Endothelial cell of umbilical vein (primary cell): ENCODE measurements around the gene AK9. TPM values are rescaled to one million over a fixed set of nuclear protein-coding genes. Genes with fewer than 3 reads are reported as not detected.

ENCODE experiments used
- BruUV-seq: library from RNA; stranded (reverse); fragments of 400-500 nt; replicated peaks from 2 replicates; lab custom pipeline; 2021; lab: Mats Ljungman, UMichigan
- CTCF ChIA-PET: fragments of 300-600, 350-600 bp; sonication (Branson Sonifier 250); formaldehyde crosslinking; loops from one replicate; lab custom pipeline; 2021; ENCODE audit warnings: antibody characterized with exemption, inconsistent platforms; lab: Charles Lee
- POLR2A ChIA-PET: fragments of 300-600, 350-600 bp; sonication (Branson Sonifier 250); formaldehyde crosslinking; loops from one replicate; lab custom pipeline; 2021; ENCODE audit warnings: antibody characterized with exemption, inconsistent platforms; lab: Charles Lee
- DNase-seq: peaks from one replicate; pipeline ENCODE4 v3.0.0-alpha.2; 2011; ENCODE audit warnings: low read depth, low spot score
- FAIRE-seq: peaks from 2 replicates; lab custom pipeline; 2011; peaks lifted over from hg19 to GRCh38; lab: Jason Lieb, UNC
- H2AFZ ChIP-seq: 2 replicates; pipeline ENCODE4 v1.6.0; 2012; ENCODE audit warnings: low read depth, low read length, control low read depth, inconsistent platforms
- H3K27ac ChIP-seq: 2 replicates; pipeline ENCODE4 v1.5.1; 2011; ENCODE audit warnings: low read depth, mild to moderate bottlenecking, control low read depth, low read length, moderate library complexity; ENCODE audit not compliant: insufficient read depth
- H3K27me3 ChIP-seq, 2 experiments: 2 replicates each; pipeline versions ENCODE4 v1.6.0 to v1.6.1; 2011; ENCODE audit warnings: low read length in 2 of 2, mixed read lengths in 1 of 2; ENCODE audit not compliant: control insufficient read depth in 2 of 2, insufficient read depth in 2 of 2
- H3K36me3 ChIP-seq, 2 experiments: 2 replicates in 1 of 2; 3 replicates in 1 of 2; pipeline ENCODE4 v1.5.1; 2011; ENCODE audit warnings: low read length in 2 of 2, mild to moderate bottlenecking in 1 of 2, moderate library complexity in 1 of 2; ENCODE audit not compliant: control insufficient read depth in 2 of 2, insufficient read depth in 2 of 2; ENCODE audit errors: extremely low read depth in 1 of 2
- H3K4me1 ChIP-seq: 3 replicates; pipeline ENCODE4 v1.5.1; 2011; ENCODE audit warnings: mild to moderate bottlenecking, low read length; ENCODE audit not compliant: control insufficient read depth, insufficient read depth; ENCODE audit errors: extremely low read depth
- H3K4me2 ChIP-seq: 2 replicates; pipeline ENCODE4 v1.6.1; 2011; ENCODE audit warnings: low read length, control low read depth, mixed read lengths; ENCODE audit not compliant: insufficient read depth
- H3K4me3 ChIP-seq, 3 experiments: fragments of 200-600 bp in 1 of 3; sonication (generic), shearing (Covaris generic) in 1 of 3; replicated peaks in 1 of 3; 2 replicates each; pipeline ENCODE4 v1.5.1; 2011 to 2016; ENCODE audit warnings: control low read depth in 3 of 3, low read length in 3 of 3, mild to moderate bottlenecking in 2 of 3, inconsistent platforms in 1 of 3, low read depth in 1 of 3, moderate library complexity in 1 of 3; ENCODE audit not compliant: insufficient read depth in 1 of 3
- H3K79me2 ChIP-seq: 2 replicates; pipeline ENCODE4 v1.6.0; 2012; ENCODE audit warnings: low read length, inconsistent platforms; ENCODE audit not compliant: control insufficient read depth, insufficient read depth
- H3K9ac ChIP-seq: replicated peaks from 2 replicates; pipeline ENCODE3; 2011; ENCODE audit warnings: low read length, control low read depth; ENCODE audit not compliant: insufficient read depth; ENCODE audit errors: extremely low read depth
- H3K9me1 ChIP-seq: replicated peaks from 3 replicates; pipeline ENCODE4 v1.6.0; 2011; ENCODE audit warnings: mild to moderate bottlenecking, low read length; ENCODE audit not compliant: control insufficient read depth, insufficient read depth; ENCODE audit errors: extremely low read depth
- H3K9me3 ChIP-seq: replicated peaks from 2 replicates; pipeline ENCODE4 v1.5.1; 2012; ENCODE audit warnings: low read length, inconsistent platforms; ENCODE audit not compliant: control insufficient read depth, insufficient read depth
- H4K20me1 ChIP-seq: replicated peaks from 2 replicates; pipeline ENCODE3; 2011; ENCODE audit warnings: mild to moderate bottlenecking, low read length; ENCODE audit not compliant: control insufficient read depth, insufficient read depth; ENCODE audit errors: extremely low read depth
- EZH2 ChIP-seq: IDR thresholded peaks from 2 replicates; pipeline ENCODE4 v1.6.1; 2012; ENCODE audit warnings: borderline replicate concordance, low read depth, mild to moderate bottlenecking, moderate library complexity, low read length, inconsistent platforms; ENCODE audit not compliant: severe bottlenecking
- FOS ChIP-seq: IDR thresholded peaks from 2 replicates; pipeline ENCODE4 v1.6.1; 2011; ENCODE audit warnings: mild to moderate bottlenecking, low read length, moderate library complexity, borderline replicate concordance; ENCODE audit not compliant: insufficient read depth
- GATA2 ChIP-seq: IDR thresholded peaks from 2 replicates; pipeline ENCODE4 v1.7.0; 2011; ENCODE audit warnings: low read depth, mild to moderate bottlenecking, moderate library complexity, mixed read lengths, low read length; ENCODE audit not compliant: insufficient read length, insufficient read depth
- JUN ChIP-seq: IDR thresholded peaks from 2 replicates; pipeline ENCODE4 v1.6.1; 2011; ENCODE audit warnings: borderline replicate concordance, low read depth; ENCODE audit not compliant: insufficient read length, insufficient read depth
- MAX ChIP-seq: IDR thresholded peaks from 2 replicates; pipeline ENCODE4 v1.6.1; 2011; ENCODE audit not compliant: insufficient read depth, insufficient read length
- MYC ChIP-seq: IDR thresholded peaks from one replicate; pipeline ENCODE4 v1.6.1; 2011; ENCODE audit warnings: mild to moderate bottlenecking, low read depth, low read length
- POLR2A ChIP-seq: IDR thresholded peaks from 2 replicates; pipeline ENCODE4 v1.6.1; 2012; ENCODE audit warnings: low read depth, mild to moderate bottlenecking, control low read depth, low read length
- POLR2AphosphoS5 ChIP-seq: IDR thresholded peaks from 2 replicates; pipeline ENCODE4 v1.6.1; 2012; ENCODE audit warnings: low read depth, mild to moderate bottlenecking, control low read depth, low read length, moderate library complexity; ENCODE audit not compliant: insufficient read depth
- dilution Hi-C: fragments of 300-500 bp; cut with MboI; formaldehyde crosslinking; loops from one replicate; pipeline ENCODE4 v1.15.0; 2019; ENCODE audit warnings: low sequenced_read_pairs; ENCODE audit not compliant: extremely low pct_ligation_motif_present
- intact Hi-C: fragments of 100-400 bp; cut with micrococcal nuclease; formaldehyde crosslinking; loops from one replicate; pipeline ENCODE4 v1.10.0; 2022
- polyA plus RNA-seq, 4 experiments: library from polyadenylated mRNA; depleted of rRNA in 3 of 4; stranded (reverse) in 3 of 4; unstranded in 1 of 4; fragments of >200 nt; gene quantifications; 2 replicates each; pipeline versions ENCODE4 v1.2.1 to v1.2.3, GENCODE V29; 2011 to 2012; ENCODE audit warnings: missing spikeins in 1 of 4
- total RNA-seq: library from RNA; stranded (reverse); gene quantifications from 2 replicates; pipeline ENCODE4 v1.2.3, GENCODE V29; 2021
- TF ChIP-seq, protein P1 (sequence below), 2 donors: IDR thresholded peaks; 1 replicate in 1 of 2; 2 replicates in 1 of 2; pipeline ENCODE4 v1.5.1; 2011; ENCODE audit warnings: low read length in 2 of 2, mild to moderate bottlenecking in 2 of 2, moderate library complexity in 2 of 2, control low read depth in 1 of 2, inconsistent platforms in 1 of 2, low read depth in 1 of 2; ENCODE audit not compliant: insufficient read depth in 1 of 2; ENCODE audit errors: extremely low read depth in 1 of 2

The AK9 gene
- total and polyA plus RNA-seq, 2 donors (not counting 3 experiments of a cell fraction or from before 2014, with no cell fraction given) = 1.4 to 3.2 TPM

GRCh38 chr6:109451376-109451775 is 239.6 kb downstream of the AK9 start:
- dilution Hi-C loops = no loop called here
- no peaks in the 10 kb centered on the region for H3K9me3 ChIP-seq
- H2AFZ ChIP-seq = no peak overlapping the region
- peaks cover 0 to 2% of the 10 kb centered on the region in 2 experiments for H3K36me3 ChIP-seq
- no peak for TF ChIP-seq MAX
- TF ChIP-seq FOS = no peak
- TF ChIP-seq JUN = no peak
- no peak for TF ChIP-seq POLR2A
- TF ChIP-seq EZH2 = no peak
- TF ChIP-seq GATA2 = no peak
- no peak for TF ChIP-seq POLR2AphosphoS5
- TF ChIP-seq MYC = no peak
- TF ChIP-seq, protein P1, sequence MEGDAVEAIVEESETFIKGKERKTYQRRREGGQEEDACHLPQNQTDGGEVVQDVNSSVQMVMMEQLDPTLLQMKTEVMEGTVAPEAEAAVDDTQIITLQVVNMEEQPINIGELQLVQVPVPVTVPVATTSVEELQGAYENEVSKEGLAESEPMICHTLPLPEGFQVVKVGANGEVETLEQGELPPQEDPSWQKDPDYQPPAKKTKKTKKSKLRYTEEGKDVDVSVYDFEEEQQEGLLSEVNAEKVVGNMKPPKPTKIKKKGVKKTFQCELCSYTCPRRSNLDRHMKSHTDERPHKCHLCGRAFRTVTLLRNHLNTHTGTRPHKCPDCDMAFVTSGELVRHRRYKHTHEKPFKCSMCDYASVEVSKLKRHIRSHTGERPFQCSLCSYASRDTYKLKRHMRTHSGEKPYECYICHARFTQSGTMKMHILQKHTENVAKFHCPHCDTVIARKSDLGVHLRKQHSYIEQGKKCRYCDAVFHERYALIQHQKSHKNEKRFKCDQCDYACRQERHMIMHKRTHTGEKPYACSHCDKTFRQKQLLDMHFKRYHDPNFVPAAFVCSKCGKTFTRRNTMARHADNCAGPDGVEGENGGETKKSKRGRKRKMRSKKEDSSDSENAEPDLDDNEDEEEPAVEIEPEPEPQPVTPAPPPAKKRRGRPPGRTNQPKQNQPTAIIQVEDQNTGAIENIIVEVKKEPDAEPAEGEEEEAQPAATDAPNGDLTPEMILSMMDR (IDR thresholded peaks at IDR 0.05; ENCODE audit: extremely low read depth in 1 of 2, insufficient read depth in 1 of 2, low read depth in 1 of 2, low read length in 2 of 2) = no peak
- no peak for DNase-seq
- H3K4me1 ChIP-seq = peaks cover 3% of the 10 kb centered on the region
- H4K20me1 ChIP-seq = no peaks in the 10 kb centered on the region
- intact Hi-C loops = no loop called here
- H3K4me3 ChIP-seq = no peak overlapping the region
- H3K27me3 ChIP-seq = no peaks in the 10 kb centered on the region
- H3K4me2 ChIP-seq = no peak overlapping the region
- no peaks in the 10 kb centered on the region for H3K9me1 ChIP-seq
- ChIA-PET CTCF (no interaction called here), POLR2A (no interaction called here)
- H3K27ac ChIP-seq = no peak overlapping the region
- H3K9ac ChIP-seq = no peak overlapping the region
- H3K79me2 ChIP-seq = no peaks in the 10 kb centered on the region
- no TSS peak for BruUV-seq
- no peak for FAIRE-seq
